Vagina (tissue), 2 donors: ENCODE data around the gene KRT6B.

Source experiments
- POLR2AphosphoS5 ChIP-seq, 2 donors: sonication (generic); formaldehyde crosslinking; IDR thresholded peaks; one replicate each; pipeline ENCODE4 v1.9.0; 2017; ENCODE audit warnings: antibody characterized with exemption in 2 of 2, mild to moderate bottlenecking in 2 of 2, low read depth in 1 of 2; ENCODE audit not compliant: insufficient read depth in 1 of 2
- TF ChIP-seq, protein P1 (sequence below), 3 experiments: fragments of 450-650 bp in 2 of 3; fragments of 200-600 bp in 1 of 3; sonication (generic) in 1 of 3; IDR thresholded peaks; one replicate each; pipeline ENCODE4 v1.5.1; 2017 to 2019; ENCODE audit warnings: antibody characterized with exemption in 3 of 3, mild to moderate bottlenecking in 2 of 3, moderate library complexity in 2 of 3

GRCh38 chr12:52469853-52470252, 17.9 kb upstream of the KRT6B start:
- TF ChIP-seq POLR2AphosphoS5 (IDR thresholded peaks at IDR 0.05; ENCODE audit: insufficient read depth in 1 of 2, low read depth in 1 of 2), result no peak
- TF ChIP-seq, protein P1, sequence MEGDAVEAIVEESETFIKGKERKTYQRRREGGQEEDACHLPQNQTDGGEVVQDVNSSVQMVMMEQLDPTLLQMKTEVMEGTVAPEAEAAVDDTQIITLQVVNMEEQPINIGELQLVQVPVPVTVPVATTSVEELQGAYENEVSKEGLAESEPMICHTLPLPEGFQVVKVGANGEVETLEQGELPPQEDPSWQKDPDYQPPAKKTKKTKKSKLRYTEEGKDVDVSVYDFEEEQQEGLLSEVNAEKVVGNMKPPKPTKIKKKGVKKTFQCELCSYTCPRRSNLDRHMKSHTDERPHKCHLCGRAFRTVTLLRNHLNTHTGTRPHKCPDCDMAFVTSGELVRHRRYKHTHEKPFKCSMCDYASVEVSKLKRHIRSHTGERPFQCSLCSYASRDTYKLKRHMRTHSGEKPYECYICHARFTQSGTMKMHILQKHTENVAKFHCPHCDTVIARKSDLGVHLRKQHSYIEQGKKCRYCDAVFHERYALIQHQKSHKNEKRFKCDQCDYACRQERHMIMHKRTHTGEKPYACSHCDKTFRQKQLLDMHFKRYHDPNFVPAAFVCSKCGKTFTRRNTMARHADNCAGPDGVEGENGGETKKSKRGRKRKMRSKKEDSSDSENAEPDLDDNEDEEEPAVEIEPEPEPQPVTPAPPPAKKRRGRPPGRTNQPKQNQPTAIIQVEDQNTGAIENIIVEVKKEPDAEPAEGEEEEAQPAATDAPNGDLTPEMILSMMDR (IDR thresholded peaks at IDR 0.05), result no peak
